ENCODE measurements around the gene LMBR1L. TPM values are rescaled to one million over a fixed set of nuclear protein-coding genes. Genes with fewer than 3 reads are reported as not detected.
A peak's percentile ranks its signal among the peaks of the same experiment; 100 is the strongest.

The LMBR1L gene
- total RNA-seq, 1 donor from 2014 or later = 61.7 TPM

- intact Hi-C loops (cut with DNase I) = no loop called here
- Histone ChIP-seq H3K27me3 (ENCODE audit: low read depth) (no peaks in the 10 kb centered on the region), H3K4me1 (peaks cover 33% of the 10 kb centered on the region), H3K4me3 (no peak overlapping the region), H3K36me3 (peaks cover 18% of the 10 kb centered on the region), H3K9me3 (no peaks in the 10 kb centered on the region), H3K27ac (peak overlapping the region; percentile 31)
- no peak for TF ChIP-seq CTCF (IDR thresholded peaks at IDR 0.05)
- DNase-seq = no peak
- ATAC-seq = no peak
Measured at GRCh38 chr12:49133014-49133413, 22.4 kb upstream of the LMBR1L start.

- no peaks in the 10 kb centered on the region for H3K9me3 ChIP-seq
- peaks cover 40% of the 10 kb centered on the region for H3K4me1 ChIP-seq
- no peak for TF ChIP-seq CTCF (IDR thresholded peaks at IDR 0.05)
- DNase-seq = no peak
- H3K27me3 ChIP-seq (ENCODE audit: low read depth) = no peaks in the 10 kb centered on the region
- intact Hi-C loops (cut with DNase I) = no loop called here
- ATAC-seq = no peak
- H3K27ac ChIP-seq = peak overlapping the region; percentile 99
- H3K36me3 ChIP-seq = peaks cover 28% of the 10 kb centered on the region
- peak overlapping the region; percentile 80 for H3K4me3 ChIP-seq
Measured at GRCh38 chr12:49131894-49132461, 21.3 kb upstream of the LMBR1L start.

GRCh38 chr12:49131051-49131893 lies 20.6 kb upstream of the LMBR1L start, which contains the start of gene TUBA1B:
Gene TUBA1B, minus strand, starts transcription at chr12:49131395. Its CDS starts 95 bp downstream, at chr12:49131300.
- Histone ChIP-seq H3K27ac (peak within 1 kb of the TSS; percentile 99), H3K9me3 (no peaks in the 10 kb centered on the region), H3K4me1 (peaks cover 42% of the 10 kb centered on the region), H3K4me3 (peak within 1 kb of the TSS; percentile 80), H3K27me3 (ENCODE audit: low read depth) (no peaks in the 10 kb centered on the region), H3K36me3 (peaks cover 35% of the 10 kb centered on the region)
- TF ChIP-seq CTCF (IDR thresholded peaks at IDR 0.05) = no peak
- intact Hi-C loops (cut with DNase I) = no loop called here
- peak; percentile 96 for ATAC-seq
- DNase-seq = peak; percentile 95

- Histone ChIP-seq H3K27me3 (ENCODE audit: low read depth) (no peaks in the 10 kb centered on the region), H3K4me1 (peaks cover 42% of the 10 kb centered on the region), H3K4me3 (peak overlapping the region; percentile 80), H3K27ac (peak overlapping the region; percentile 99), H3K36me3 (peaks cover 35% of the 10 kb centered on the region), H3K9me3 (no peaks in the 10 kb centered on the region)
- TF ChIP-seq CTCF (IDR thresholded peaks at IDR 0.05) = peak; percentile 93
- ATAC-seq (peak; percentile 92 to 94), DNase-seq (peak; percentile 97)
- intact Hi-C loops (cut with DNase I) = no loop called here
Measured at GRCh38 chr12:49130151-49131050, 19.8 kb upstream of the LMBR1L start.

All from lower lobe of right lung (tissue), 2 donors.